ENCODE data around the gene GNAT3.

DNA sequence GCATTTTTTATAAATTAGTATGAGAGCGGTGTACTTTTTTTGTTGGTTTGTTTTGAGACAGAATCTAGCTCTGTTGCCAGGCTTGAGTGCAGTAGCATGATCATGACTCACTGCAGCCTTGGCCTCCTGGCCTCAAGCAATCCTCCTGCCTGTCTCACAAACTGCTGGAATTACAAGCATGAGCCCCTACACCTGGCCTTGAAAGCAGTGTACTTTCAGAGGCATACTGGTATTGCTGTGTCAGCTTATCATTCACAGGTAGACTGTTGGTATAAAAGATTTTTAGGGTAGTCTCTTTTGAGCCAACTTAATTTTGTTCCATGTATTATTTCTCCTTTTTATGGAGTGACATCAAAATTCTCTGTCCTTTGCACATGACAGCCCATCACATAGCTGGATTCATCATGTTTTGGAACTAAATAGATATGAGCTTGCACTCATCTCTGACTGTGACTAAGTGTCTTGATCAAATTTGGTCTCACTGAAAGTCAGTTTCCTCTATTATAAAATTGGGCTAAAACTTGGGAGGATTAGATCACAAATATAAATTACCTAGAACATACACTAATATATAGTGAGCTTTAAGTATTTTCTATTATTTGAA is 12.4 kb downstream of the GNAT3 start:
- TF ChIP-seq POLR2A (IDR thresholded peaks at IDR 0.05; ENCODE audit: low read depth, low read length) (no peak), SPI1 (IDR thresholded peaks at IDR 0.05; ENCODE audit: low read depth, low read length) (no peak), TAF1 (IDR thresholded peaks at IDR 0.05; ENCODE audit: low read depth, low read length) (no peak), POLR2AphosphoS5 (IDR thresholded peaks at IDR 0.05; ENCODE audit: low read depth, low read length) (no peak), PAX5 (IDR thresholded peaks at IDR 0.05; ENCODE audit: insufficient read depth, low read length, severe bottlenecking) (no peak), POU2F2 (IDR thresholded peaks at IDR 0.05; ENCODE audit: low read depth, low read length) (no peak)
